PFSK-1 (cell line): ENCODE data around the gene TPPP3.

ENCODE experiments used
- FOXP2 ChIP-seq: optimal IDR thresholded peaks from 2 replicates; pipeline ENCODE3; 2011; ENCODE audit warnings: borderline replicate concordance, control low read depth, inconsistent platforms; ENCODE audit not compliant: insufficient read depth; ENCODE audit errors: extremely low read length, extremely low read depth
- POLR2AphosphoS5 ChIP-seq: IDR thresholded peaks from 2 replicates; pipeline ENCODE4 v1.6.1; 2012; ENCODE audit warnings: low read depth, mild to moderate bottlenecking, control low read depth, low read length, moderate library complexity
- SIN3A ChIP-seq: IDR thresholded peaks from 2 replicates; pipeline ENCODE4 v1.6.1; 2012; ENCODE audit warnings: mild to moderate bottlenecking, low read length, moderate library complexity, borderline replicate concordance; ENCODE audit not compliant: insufficient read depth
- TAF1 ChIP-seq: IDR thresholded peaks from 2 replicates; pipeline ENCODE4 v1.6.1; 2012; ENCODE audit warnings: low read length, control low read depth, borderline replicate concordance; ENCODE audit not compliant: insufficient read depth
- TF ChIP-seq, protein P1 (sequence below), 2 experiments: IDR thresholded peaks; 2 replicates each; pipeline versions ENCODE4 v1.6.1 to v1.8.0; 2011 to 2012; ENCODE audit warnings: low read depth in 2 of 2, low read length in 2 of 2, control low read depth in 1 of 2, inconsistent platforms in 1 of 2, mild to moderate bottlenecking in 1 of 2, moderate library complexity in 1 of 2; ENCODE audit not compliant: insufficient read depth in 1 of 2

Gene TPPP3

GRCh38 chr16:67429799-67430503 is 36.7 kb upstream of the TPPP3 start:
- TF ChIP-seq SIN3A (no peak), FOXP2 (no peak), POLR2AphosphoS5 (no peak), TAF1 (no peak)
- TF ChIP-seq, protein P1, sequence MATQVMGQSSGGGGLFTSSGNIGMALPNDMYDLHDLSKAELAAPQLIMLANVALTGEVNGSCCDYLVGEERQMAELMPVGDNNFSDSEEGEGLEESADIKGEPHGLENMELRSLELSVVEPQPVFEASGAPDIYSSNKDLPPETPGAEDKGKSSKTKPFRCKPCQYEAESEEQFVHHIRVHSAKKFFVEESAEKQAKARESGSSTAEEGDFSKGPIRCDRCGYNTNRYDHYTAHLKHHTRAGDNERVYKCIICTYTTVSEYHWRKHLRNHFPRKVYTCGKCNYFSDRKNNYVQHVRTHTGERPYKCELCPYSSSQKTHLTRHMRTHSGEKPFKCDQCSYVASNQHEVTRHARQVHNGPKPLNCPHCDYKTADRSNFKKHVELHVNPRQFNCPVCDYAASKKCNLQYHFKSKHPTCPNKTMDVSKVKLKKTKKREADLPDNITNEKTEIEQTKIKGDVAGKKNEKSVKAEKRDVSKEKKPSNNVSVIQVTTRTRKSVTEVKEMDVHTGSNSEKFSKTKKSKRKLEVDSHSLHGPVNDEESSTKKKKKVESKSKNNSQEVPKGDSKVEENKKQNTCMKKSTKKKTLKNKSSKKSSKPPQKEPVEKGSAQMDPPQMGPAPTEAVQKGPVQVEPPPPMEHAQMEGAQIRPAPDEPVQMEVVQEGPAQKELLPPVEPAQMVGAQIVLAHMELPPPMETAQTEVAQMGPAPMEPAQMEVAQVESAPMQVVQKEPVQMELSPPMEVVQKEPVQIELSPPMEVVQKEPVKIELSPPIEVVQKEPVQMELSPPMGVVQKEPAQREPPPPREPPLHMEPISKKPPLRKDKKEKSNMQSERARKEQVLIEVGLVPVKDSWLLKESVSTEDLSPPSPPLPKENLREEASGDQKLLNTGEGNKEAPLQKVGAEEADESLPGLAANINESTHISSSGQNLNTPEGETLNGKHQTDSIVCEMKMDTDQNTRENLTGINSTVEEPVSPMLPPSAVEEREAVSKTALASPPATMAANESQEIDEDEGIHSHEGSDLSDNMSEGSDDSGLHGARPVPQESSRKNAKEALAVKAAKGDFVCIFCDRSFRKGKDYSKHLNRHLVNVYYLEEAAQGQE (IDR thresholded peaks at IDR 0.05; ENCODE audit: insufficient read depth in 1 of 2, low read depth in 2 of 2, low read length in 2 of 2): no peak

- TF ChIP-seq SIN3A: no peak
- no peak for TF ChIP-seq FOXP2
- TF ChIP-seq, protein P1 (IDR thresholded peaks at IDR 0.05; ENCODE audit: insufficient read depth in 1 of 2, low read depth in 2 of 2, low read length in 2 of 2): no peak
- no peak for TF ChIP-seq POLR2AphosphoS5
- TF ChIP-seq TAF1: no peak
Observed at GRCh38 chr16:67429053-67429798, 35.9 kb upstream of the TPPP3 start.

DNA sequence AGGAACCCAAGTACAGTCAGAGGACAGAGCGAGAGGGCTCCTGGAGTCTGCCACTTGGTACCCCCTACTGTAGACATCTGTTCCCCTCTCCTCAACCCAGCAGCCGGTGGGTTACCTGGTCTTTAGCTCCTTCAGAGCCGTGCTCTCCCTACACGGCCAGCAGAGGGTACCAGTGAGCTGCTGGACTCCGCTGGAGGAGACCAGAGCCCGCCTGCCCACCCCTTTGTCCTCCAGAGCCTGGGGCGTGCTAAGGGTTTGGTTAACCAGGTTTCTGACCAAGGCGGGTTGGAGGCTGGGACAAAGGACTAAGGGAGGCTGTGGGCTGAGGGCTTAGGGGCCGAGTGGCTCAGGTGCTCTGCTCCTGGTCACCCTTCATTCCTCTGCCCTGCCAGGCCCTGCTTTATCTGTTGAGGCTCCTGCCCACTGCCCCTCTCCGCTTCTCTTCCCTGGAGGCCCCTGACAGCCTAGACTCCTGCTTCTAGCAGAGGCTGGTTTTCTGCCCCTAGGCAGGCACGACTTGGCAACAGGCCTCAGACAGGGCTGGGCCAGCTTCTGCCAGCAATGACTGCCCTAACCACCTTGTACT is 34.9 kb upstream of the TPPP3 start:
- TF ChIP-seq POLR2AphosphoS5 (no peak), SIN3A (no peak), FOXP2 (no peak), TAF1 (no peak)
- TF ChIP-seq, protein P1 (IDR thresholded peaks at IDR 0.05; ENCODE audit: insufficient read depth in 1 of 2, low read depth in 2 of 2, low read length in 2 of 2): no peak

- no peak for TF ChIP-seq SIN3A
- no peak for TF ChIP-seq POLR2AphosphoS5
- no peak for TF ChIP-seq FOXP2
- TF ChIP-seq, protein P1 (IDR thresholded peaks at IDR 0.05; ENCODE audit: insufficient read depth in 1 of 2, low read depth in 2 of 2, low read length in 2 of 2): no peak
- no peak for TF ChIP-seq TAF1
Observed at GRCh38 chr16:67426950-67427349, 33.7 kb upstream of the TPPP3 start.
